ENCODE measurements around the gene GATA1. TPM values are rescaled to one million over a fixed set of nuclear protein-coding genes. Genes with fewer than 3 reads are reported as not detected.

GATA1 gene
- total RNA-seq, 1 donor from 2014 or later = not detected

DNA sequence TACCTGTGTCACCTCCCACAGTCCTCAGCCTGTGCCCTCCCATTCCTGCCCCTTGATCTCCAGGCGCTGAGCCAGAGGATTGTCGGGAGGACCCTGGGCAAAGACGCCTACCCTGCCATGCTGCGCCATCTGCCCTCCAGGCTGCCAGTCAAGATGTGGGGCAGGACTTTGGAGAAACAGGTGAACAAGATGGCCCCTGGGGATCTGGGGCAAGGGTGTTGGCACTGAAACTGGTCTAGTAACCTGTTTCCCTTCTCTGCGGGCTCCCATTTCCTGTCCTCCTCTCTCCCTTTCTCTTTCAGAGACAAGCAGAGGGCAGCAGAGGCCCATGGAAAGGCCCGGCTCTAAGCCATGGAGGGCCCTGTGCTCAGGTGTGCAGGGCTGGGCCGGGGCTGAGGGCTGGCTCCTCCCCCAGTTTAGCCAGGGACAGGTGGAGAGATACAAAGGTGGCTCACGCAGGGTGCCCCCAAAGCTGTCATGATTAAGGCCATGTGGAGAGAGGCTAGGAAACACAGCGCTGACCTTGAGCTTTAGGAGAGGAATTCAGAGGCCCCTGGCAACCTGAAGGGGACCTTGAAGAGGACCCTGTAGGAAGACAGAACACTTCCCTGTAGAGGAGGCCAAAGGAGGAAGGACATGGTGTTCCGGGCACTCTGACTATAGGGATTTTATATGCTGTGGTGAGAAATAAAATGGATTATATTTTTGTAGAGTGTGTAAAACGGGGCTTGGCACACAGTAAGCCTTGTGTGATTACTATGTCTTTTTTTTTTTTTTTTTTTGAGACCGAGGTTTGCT is 24.5 kb upstream of the GATA1 start, which contains the start of gene GLOD5:
GLOD5 (plus strand) TSS at position 74 of the 798 bp plus-strand sequence; CDS start at position 118, 44 bp downstream.
- Mint-ChIP-seq H3K36me3 (ENCODE audit: low read depth) (no peaks in the 10 kb centered on the region), H3K27me3 (ENCODE audit: insufficient read depth) (peaks cover 4% of the 10 kb centered on the region), H3K4me1 (ENCODE audit: low read depth) (peaks cover 8% of the 10 kb centered on the region), H3K27ac (no peak within 1 kb of the TSS), H3K9me3 (no peaks in the 10 kb centered on the region), H3K4me3 (no peak within 1 kb of the TSS)
- DNase-seq (ENCODE audit: low spot score) = peak; percentile 1
- intact Hi-C loops (cut with micrococcal nuclease) = no loop called here

DNA sequence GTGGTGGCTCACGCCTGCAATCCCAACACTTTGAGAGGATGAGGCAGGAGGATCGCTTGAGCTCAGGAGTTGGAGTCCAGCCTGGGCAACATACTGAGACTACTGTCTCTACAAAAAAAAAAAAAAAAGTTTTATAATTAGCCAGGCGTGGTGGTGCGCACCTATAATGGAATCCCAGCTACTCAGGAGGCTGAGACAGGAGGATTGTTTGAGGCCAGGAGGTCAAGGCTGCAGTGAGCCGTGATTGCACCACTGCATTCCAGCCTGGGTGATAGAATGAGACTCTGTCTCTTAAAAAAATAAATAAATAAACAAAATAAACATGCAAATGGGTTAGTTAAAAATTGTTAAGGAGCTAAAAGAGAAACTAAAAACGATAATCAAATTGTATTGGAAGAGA is 17.2 kb upstream of the GATA1 start:
- Mint-ChIP-seq H3K27me3 (ENCODE audit: insufficient read depth) (peaks cover 6% of the 10 kb centered on the region), H3K36me3 (ENCODE audit: low read depth) (no peaks in the 10 kb centered on the region), H3K4me1 (ENCODE audit: low read depth) (no peaks in the 10 kb centered on the region), H3K4me3 (no peak overlapping the region), H3K9me3 (no peaks in the 10 kb centered on the region), H3K27ac (no peak overlapping the region)
- no peak for DNase-seq (ENCODE audit: low spot score)
- intact Hi-C loops (cut with micrococcal nuclease) = no loop called here

DNA sequence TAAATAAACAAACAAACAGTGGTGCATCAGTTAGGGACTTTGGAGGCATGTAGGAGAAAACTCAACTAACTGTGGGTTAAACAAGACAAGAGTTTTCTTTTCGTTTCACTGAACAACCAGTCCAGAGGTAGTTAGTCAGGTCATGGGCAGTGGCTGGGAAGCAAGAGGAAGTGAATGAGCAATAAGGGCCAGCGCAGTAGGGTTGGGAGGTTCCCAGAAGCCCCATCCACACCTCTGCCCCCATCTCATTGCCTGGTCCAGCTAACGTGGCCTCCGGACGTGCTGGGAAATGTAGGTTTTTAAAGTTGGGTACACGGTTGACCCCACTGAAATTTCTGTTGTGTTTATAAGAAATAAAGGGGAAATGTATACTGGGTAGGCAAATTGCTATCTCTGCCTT is 16.1 kb upstream of the GATA1 start:
- Mint-ChIP-seq H3K36me3 (ENCODE audit: low read depth) (no peaks in the 10 kb centered on the region), H3K27me3 (ENCODE audit: insufficient read depth) (peaks cover 6% of the 10 kb centered on the region), H3K27ac (no peak overlapping the region), H3K4me1 (ENCODE audit: low read depth) (no peaks in the 10 kb centered on the region), H3K9me3 (no peaks in the 10 kb centered on the region), H3K4me3 (no peak overlapping the region)
- no peak for DNase-seq (ENCODE audit: low spot score)
- intact Hi-C loops (cut with micrococcal nuclease) = no loop called here

DNA sequence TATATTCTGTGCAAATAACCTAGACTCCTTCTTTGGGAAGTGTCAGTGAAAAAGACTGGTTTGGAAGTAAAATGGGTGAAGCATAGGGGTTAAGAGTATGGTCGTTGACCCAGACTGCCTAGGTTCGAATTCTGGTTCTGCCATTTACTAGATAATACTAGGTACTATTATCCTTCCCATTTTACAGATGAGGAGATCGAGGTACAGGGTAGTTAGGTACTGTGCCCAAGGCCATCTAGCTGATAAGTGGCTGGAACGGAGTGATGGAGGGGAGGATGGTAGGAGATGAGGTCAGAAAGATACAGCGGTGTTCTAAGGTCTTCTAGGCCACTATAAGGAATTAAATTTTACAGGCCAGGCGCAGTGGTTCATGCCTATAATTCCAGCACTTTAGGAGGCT is 13.8 kb upstream of the GATA1 start:
- H3K27me3 Mint-ChIP-seq (ENCODE audit: insufficient read depth) = peaks cover 3% of the 10 kb centered on the region
- DNase-seq (ENCODE audit: low spot score) = no peak
- H3K4me1 Mint-ChIP-seq (ENCODE audit: low read depth) = no peaks in the 10 kb centered on the region
- no peaks in the 10 kb centered on the region for H3K9me3 Mint-ChIP-seq
- H3K27ac Mint-ChIP-seq = no peak overlapping the region
- no peak overlapping the region for H3K4me3 Mint-ChIP-seq
- H3K36me3 Mint-ChIP-seq (ENCODE audit: low read depth) = no peaks in the 10 kb centered on the region
- intact Hi-C loops (cut with micrococcal nuclease) = no loop called here

DNA sequence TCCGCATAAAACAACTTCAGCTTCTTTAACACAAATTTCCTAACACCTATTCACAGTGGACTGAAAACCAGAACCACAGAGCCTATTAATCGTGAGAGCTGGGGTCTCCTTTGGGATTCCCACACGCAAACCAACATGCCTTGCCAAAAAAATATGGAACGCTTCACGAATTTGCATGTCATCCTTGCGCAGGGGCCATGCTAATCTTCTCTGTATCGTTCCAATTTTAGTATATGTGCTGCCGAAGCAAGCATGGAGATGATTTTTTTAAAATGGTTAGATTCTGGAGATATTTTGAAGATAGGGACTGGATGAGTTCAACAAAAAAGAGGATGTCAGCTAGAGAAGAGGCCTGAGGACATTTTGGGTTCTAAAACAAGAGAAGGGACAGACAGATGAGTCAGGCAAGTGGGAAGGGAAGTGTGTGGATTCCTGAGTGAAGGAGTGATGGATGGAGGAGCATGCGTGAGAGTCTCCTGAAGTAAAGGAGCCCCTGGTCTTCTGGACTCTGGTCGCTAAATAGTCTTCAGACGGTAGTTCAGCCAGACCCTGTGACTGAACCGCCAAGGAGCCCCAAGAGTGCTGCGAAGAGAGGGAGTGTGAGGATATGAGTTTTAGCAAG is 9.5 kb upstream of the GATA1 start:
- intact Hi-C loops (cut with micrococcal nuclease) = no loop called here
- DNase-seq (ENCODE audit: low spot score) = no peak
- H3K36me3 Mint-ChIP-seq (ENCODE audit: low read depth) = no peaks in the 10 kb centered on the region
- H3K9me3 Mint-ChIP-seq = no peaks in the 10 kb centered on the region
- no peak overlapping the region for H3K4me3 Mint-ChIP-seq
- H3K27ac Mint-ChIP-seq = no peak overlapping the region
- H3K27me3 Mint-ChIP-seq (ENCODE audit: insufficient read depth) = peaks cover 11% of the 10 kb centered on the region
- no peaks in the 10 kb centered on the region for H3K4me1 Mint-ChIP-seq (ENCODE audit: low read depth)

DNA sequence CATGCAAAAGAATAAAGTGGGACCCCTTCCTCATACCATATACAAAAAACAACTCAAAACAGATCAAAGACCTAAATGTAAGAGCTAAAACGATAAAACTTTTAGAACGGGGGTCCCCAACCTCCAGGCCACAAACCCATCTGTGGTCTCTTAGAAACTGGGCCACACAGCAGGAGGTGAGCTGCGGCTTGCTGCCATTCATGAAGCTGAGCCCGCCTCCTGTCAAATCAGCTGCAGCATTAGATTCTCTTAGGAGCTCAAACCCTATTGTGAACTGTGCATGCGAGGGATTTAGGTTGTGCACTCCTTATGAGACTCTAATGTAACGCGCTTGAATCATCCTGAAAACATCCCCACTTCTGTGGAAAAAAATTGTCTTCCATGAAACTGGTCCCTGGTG is 7.0 kb upstream of the GATA1 start:
- Mint-ChIP-seq H3K4me1 (ENCODE audit: low read depth) (no peaks in the 10 kb centered on the region), H3K27me3 (ENCODE audit: insufficient read depth) (peaks cover 8% of the 10 kb centered on the region)

DNA sequence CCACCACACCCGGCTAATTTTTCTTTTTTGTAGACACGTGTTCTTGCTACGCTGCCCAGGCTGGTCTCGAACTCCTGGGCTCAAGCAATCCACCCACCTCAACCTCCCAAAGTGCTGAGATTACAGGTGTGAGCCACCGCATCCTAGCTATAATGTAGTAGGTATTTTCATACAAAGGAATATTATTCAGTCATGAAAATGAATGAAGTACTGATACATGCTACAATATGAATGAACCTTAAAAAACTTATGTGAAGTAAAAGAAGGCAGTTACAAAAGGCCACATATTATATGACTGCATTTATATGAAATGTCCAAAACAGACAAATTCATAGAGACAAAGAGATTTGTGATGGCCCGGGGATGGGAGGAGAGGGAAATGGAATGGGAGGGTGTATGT is 4.7 kb upstream of the GATA1 start:
- no peak overlapping the region for H3K4me3 Mint-ChIP-seq
- DNase-seq (ENCODE audit: low spot score) = no peak
- no peaks in the 10 kb centered on the region for H3K4me1 Mint-ChIP-seq (ENCODE audit: low read depth)
- H3K27me3 Mint-ChIP-seq (ENCODE audit: insufficient read depth) = peaks cover 8% of the 10 kb centered on the region
- H3K36me3 Mint-ChIP-seq (ENCODE audit: low read depth) = no peaks in the 10 kb centered on the region
- intact Hi-C loops (cut with micrococcal nuclease) = no loop called here
- H3K9me3 Mint-ChIP-seq = no peaks in the 10 kb centered on the region
- no peak overlapping the region for H3K27ac Mint-ChIP-seq

More for the DNA sequence above, 7.0 kb upstream of the GATA1 start:
- Mint-ChIP-seq H3K36me3 (ENCODE audit: low read depth) (no peaks in the 10 kb centered on the region), H3K4me3 (no peak overlapping the region), H3K9me3 (no peaks in the 10 kb centered on the region), H3K27ac (no peak overlapping the region)
- intact Hi-C loops (cut with micrococcal nuclease) = no loop called here
- DNase-seq (ENCODE audit: low spot score) = no peak

DNA sequence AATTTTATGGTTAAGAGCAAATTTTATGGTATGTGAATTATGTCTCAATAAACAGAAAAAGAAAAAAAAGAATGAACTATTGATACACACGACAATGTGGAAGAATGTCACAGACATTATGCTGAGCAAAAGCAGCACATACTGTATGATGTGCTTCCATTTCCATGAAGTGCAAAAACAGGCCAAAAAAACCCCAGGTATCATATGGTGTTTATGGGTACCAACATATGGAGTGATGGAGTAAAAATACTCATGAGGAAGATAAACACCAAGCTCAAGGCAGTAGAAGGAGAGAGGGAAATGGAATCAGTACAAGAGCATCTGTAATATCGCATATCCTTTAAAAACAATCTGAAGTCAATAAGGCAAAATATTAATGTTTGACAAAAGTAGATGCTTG is 4.2 kb upstream of the GATA1 start:
- peaks cover 13% of the 10 kb centered on the region for H3K27me3 Mint-ChIP-seq (ENCODE audit: insufficient read depth)
- DNase-seq (ENCODE audit: low spot score) = no peak
- H3K4me3 Mint-ChIP-seq = no peak overlapping the region
- no peak overlapping the region for H3K27ac Mint-ChIP-seq
- H3K4me1 Mint-ChIP-seq (ENCODE audit: low read depth) = no peaks in the 10 kb centered on the region
- intact Hi-C loops (cut with micrococcal nuclease) = no loop called here
- no peaks in the 10 kb centered on the region for H3K9me3 Mint-ChIP-seq
- no peaks in the 10 kb centered on the region for H3K36me3 Mint-ChIP-seq (ENCODE audit: low read depth)

DNA sequence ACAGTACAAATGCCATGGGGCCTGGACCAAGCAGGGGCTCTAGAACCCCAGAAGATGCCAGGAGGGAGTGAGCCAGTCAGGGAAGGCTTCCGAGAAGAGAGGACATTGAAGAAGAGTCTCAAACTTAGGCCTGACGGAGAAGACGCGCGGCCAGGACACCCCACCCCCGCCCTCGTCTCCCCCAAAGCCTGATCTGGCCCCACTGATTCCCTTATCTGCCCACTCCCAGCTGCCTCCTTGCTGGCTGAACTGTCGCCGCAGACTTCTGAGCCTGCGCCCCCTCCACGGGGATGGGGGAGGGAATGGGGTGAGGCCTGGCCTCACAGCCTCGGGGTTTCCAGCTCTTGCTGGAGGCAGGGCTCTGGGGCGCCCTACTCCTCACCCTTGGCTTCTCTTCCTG is 3.6 kb upstream of the GATA1 start:
- Mint-ChIP-seq H3K9me3 (no peaks in the 10 kb centered on the region), H3K27ac (no peak overlapping the region), H3K36me3 (ENCODE audit: low read depth) (no peaks in the 10 kb centered on the region), H3K4me1 (ENCODE audit: low read depth) (no peaks in the 10 kb centered on the region), H3K27me3 (ENCODE audit: insufficient read depth) (peaks cover 14% of the 10 kb centered on the region), H3K4me3 (no peak overlapping the region)
- DNase-seq (ENCODE audit: low spot score) = no peak
- intact Hi-C loops (cut with micrococcal nuclease) = no loop called here

DNA sequence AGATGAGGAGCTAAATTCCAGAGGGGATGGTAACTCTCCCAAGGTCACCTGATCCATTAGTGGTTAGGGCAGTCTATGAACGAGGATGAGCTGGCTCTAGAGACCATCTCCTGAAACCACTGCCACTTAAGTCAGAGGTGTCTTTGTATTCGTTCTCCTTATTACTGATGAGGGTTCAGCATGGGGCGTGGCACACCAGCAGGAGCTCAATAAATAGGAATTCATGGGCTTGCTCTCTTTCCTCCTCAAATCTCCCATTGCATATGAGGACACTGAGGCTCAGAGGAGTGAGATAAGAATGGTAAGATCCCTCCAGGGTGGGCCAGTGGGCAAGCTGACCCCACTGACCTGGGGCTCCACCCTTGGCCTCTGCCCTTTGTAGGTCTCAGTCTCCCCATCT is 1.7 kb upstream of the GATA1 start:
- Mint-ChIP-seq H3K4me3 (no peak overlapping the region), H3K27ac (no peak overlapping the region), H3K36me3 (ENCODE audit: low read depth) (no peaks in the 10 kb centered on the region), H3K27me3 (ENCODE audit: insufficient read depth) (peaks cover 10% of the 10 kb centered on the region), H3K9me3 (no peaks in the 10 kb centered on the region), H3K4me1 (ENCODE audit: low read depth) (no peaks in the 10 kb centered on the region)
- DNase-seq (ENCODE audit: low spot score) = no peak
- intact Hi-C loops (cut with micrococcal nuclease) = no loop called here

DNA sequence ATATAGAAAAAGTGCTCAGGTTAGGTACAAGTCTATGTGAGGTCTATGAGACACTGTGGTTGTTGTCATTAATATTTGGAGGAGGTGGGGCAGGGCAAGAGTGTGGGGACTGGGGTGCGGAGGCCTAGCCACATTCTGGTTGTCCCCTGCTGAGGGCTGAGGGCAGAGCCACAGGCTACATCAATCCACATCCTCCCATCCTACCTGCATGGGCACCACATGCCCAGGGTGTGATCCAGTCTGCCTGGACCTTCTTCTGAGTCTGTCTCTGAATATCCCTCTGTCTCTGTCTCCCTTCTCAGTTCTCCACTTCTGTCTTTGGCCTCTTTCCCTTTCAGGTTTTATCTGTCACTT is 1.2 kb upstream of the GATA1 start:
- DNase-seq (ENCODE audit: low spot score) = no peak
- H3K27ac Mint-ChIP-seq = no peak overlapping the region

DNA sequence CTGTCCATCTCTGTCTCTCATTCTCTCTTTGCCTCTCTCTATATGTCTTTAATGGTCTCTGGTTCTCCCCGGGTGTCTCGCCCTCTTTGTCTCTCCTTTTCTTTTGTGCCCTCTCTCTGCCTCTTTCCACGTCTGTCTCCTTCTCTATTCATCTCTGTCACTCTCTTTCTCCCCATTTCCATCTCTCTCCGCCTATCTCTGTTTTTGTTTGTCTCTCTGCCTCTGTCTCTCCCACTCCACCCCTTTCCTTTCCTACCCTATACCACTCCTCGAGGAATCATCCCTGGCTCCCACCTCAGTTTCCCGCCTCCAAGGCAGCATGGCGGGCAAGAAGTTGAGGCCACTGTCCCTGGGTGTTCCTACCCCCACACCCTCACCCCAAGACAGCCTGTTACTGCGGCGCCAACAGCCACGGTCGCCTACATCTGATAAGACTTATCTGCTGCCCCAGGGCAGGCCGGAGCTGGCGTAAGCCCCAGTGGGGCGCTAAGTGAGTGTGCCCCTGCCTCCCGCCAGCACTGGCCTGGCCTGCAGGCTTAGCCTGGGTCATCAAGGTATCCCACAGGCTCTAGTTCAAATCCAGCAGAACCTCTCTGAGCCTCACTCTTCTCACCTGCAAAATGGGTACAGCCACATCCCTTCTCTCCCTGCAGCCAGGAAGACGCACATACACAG is 713 bp upstream of the GATA1 start:
- no peaks in the 10 kb centered on the region for H3K4me1 Mint-ChIP-seq (ENCODE audit: low read depth)
- no peak overlapping the region for H3K27ac Mint-ChIP-seq
- intact Hi-C loops (cut with micrococcal nuclease) = no loop called here

More for the DNA sequence above, 1.2 kb upstream of the GATA1 start:
- intact Hi-C loops (cut with micrococcal nuclease) = no loop called here
- Mint-ChIP-seq H3K4me1 (ENCODE audit: low read depth) (no peaks in the 10 kb centered on the region), H3K9me3 (no peaks in the 10 kb centered on the region), H3K36me3 (ENCODE audit: low read depth) (no peaks in the 10 kb centered on the region), H3K4me3 (no peak overlapping the region), H3K27me3 (ENCODE audit: insufficient read depth) (peaks cover 7% of the 10 kb centered on the region)

DNA sequence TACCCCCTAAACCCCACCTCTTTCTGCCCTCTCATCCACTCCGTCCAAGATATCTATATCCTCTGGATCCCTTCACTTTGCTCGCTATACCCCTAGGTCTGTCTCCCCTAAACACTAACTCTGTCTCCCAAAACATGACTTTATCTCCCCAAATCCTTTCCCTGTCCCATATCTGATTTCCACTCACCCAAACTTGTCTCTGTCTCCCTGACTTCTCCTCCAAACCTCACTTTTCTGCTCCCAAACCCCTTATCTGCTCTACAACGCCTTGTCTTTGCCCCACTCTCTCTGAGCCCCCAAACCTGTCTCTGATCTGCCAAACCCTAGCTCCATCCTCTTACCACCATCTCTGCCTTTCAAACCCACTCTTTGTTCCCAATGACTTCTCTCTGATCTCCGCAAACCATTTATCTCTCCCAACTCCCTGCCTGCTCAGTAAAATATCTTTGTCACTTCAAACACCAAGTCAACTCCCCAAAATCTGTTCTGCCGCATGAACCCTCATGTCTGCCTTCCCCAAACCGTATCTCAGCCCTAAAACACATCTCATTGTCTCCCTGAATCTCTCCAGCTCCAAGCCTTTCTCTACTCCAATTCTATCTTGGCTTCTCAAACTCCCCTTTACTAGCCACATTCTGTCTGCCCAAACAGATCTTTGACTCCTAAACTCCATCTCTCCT is 575 bp downstream of the GATA1 start:
- no peak for DNase-seq (ENCODE audit: low spot score)
- intact Hi-C loops (cut with micrococcal nuclease) = no loop called here
- no peaks in the 10 kb centered on the region for H3K4me1 Mint-ChIP-seq (ENCODE audit: low read depth)
- H3K4me3 Mint-ChIP-seq = no peak overlapping the region
- H3K27ac Mint-ChIP-seq = no peak overlapping the region
- H3K27me3 Mint-ChIP-seq (ENCODE audit: insufficient read depth) = peaks cover 10% of the 10 kb centered on the region
- no peaks in the 10 kb centered on the region for H3K9me3 Mint-ChIP-seq
- H3K36me3 Mint-ChIP-seq (ENCODE audit: low read depth) = no peaks in the 10 kb centered on the region

More for the DNA sequence above, 713 bp upstream of the GATA1 start:
- no peaks in the 10 kb centered on the region for H3K36me3 Mint-ChIP-seq (ENCODE audit: low read depth)
- H3K9me3 Mint-ChIP-seq = no peaks in the 10 kb centered on the region
- H3K4me3 Mint-ChIP-seq = no peak overlapping the region
- H3K27me3 Mint-ChIP-seq (ENCODE audit: insufficient read depth) = peaks cover 10% of the 10 kb centered on the region
- no peak for DNase-seq (ENCODE audit: low spot score)
